Stimulated activated naive CD8-positive, alpha-beta T cell treated with anti-CD3 and anti-CD28 coated beads, Interleukin-15, amount 100 ng/mL, for 72 hours (primary cell): Measurements from ENCODE around the gene COQ8B.
A peak's percentile ranks its signal among the peaks of the same experiment; 100 is the strongest.

Experiments used
- ATAC-seq: fragments of 150-1000 bp; cut with Tn5 transposase; 2 replicates; pipeline ENCODE4 v1.10.0; 2021; ENCODE audit warnings: mild to moderate bottlenecking, moderate library complexity
- DNase-seq, 2 donors: peaks; one replicate each; pipeline ENCODE4 v3.0.0; 2021 to 2022
- H3K27ac Mint-ChIP-seq, 2 donors: one replicate each; pipeline ENCODE4 v1.8.0; 2022; ENCODE audit warnings: mild to moderate bottlenecking in 2 of 2, mixed read lengths in 2 of 2, moderate library complexity in 2 of 2
- H3K27me3 Mint-ChIP-seq: one replicate; pipeline ENCODE4 v1.8.0; 2022; ENCODE audit warnings: mixed read lengths
- H3K4me1 Mint-ChIP-seq: one replicate; pipeline ENCODE4 v1.8.0; 2022; ENCODE audit warnings: mild to moderate bottlenecking, mixed read lengths
- H3K4me3 Mint-ChIP-seq, 2 donors: one replicate each; pipeline ENCODE4 v1.8.0; 2022; ENCODE audit warnings: mild to moderate bottlenecking in 2 of 2, mixed read lengths in 2 of 2, moderate library complexity in 1 of 2
- H3K9me3 Mint-ChIP-seq, 2 donors: one replicate each; pipeline ENCODE4 v1.8.0; 2022; ENCODE audit warnings: mixed read lengths in 2 of 2

COQ8B gene

DNA sequence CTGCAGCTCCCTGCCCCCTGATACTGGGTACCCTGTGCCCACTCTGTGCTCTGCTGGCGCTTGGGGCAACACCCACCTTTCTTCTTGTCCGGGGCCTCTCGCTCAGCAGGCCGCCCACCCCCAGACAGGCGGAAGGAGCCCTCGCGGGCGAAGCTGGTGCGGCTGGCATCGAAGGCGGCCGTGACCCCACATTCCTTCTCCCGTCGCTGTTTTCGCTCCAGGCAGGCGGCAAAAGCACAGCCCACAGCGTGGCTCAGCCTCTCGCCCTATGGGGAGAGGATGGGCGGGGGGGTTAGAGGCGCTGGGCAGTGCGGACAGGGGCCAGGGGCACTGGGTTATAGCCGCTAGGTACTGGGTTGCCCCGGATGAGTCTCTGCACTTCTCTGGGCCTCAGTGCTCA, 39.5 kb downstream of the COQ8B start:
- no peak for DNase-seq
- H3K27ac Mint-ChIP-seq: no peak overlapping the region
- no peaks in the 10 kb centered on the region for H3K27me3 Mint-ChIP-seq
- H3K4me3 Mint-ChIP-seq: no peak overlapping the region
- H3K4me1 Mint-ChIP-seq: no peaks in the 10 kb centered on the region
- ATAC-seq: no peak
- no peaks in the 10 kb centered on the region for H3K9me3 Mint-ChIP-seq

DNA sequence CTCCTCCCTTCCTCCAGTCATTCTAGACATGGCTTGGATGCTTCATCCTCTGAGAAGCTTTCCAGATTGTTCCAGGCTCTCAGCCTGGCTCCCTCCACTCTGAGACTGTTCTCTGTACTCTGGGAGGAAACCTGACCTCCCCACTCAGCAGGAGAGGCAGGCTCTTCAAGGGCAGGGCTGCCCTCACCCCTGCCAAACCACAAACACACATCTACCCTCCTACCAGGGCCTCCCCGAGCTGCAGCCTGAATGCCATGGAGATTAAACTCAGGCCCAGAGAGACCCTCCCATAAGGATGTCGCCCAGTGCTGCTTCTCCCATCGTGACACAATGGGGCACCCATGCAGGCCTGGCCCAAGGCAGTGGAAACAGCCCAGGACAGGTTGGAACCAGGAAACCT, 42.4 kb downstream of the COQ8B start:
- Mint-ChIP-seq H3K27ac (no peak overlapping the region), H3K4me1 (no peaks in the 10 kb centered on the region), H3K27me3 (no peaks in the 10 kb centered on the region), H3K9me3 (no peaks in the 10 kb centered on the region), H3K4me3 (no peak overlapping the region)
- DNase-seq (no peak), ATAC-seq (no peak)

DNA sequence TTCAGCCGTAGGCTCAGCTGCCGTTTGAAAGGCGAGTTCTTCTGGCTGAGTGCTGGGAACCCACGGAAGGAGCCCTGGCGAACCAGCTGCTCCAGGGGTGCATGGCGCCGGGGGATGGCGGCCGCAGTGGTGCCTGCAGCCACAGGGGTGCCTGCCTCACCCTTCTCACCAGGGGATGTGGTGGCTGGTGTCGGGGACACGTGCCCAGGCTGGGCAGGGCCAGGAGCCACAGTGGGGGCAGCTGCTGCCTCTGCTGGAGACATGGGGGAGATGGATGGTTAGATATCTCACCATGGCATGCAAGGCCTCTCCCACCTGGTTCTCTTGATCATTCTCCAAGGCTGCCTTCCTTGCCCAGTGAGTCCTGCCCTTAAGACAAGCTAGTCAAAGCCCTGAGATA, 43.3 kb downstream of the COQ8B start:
- H3K4me1 Mint-ChIP-seq: no peaks in the 10 kb centered on the region
- no peak for DNase-seq
- no peaks in the 10 kb centered on the region for H3K9me3 Mint-ChIP-seq
- no peak overlapping the region for H3K27ac Mint-ChIP-seq
- no peaks in the 10 kb centered on the region for H3K27me3 Mint-ChIP-seq
- H3K4me3 Mint-ChIP-seq: no peak overlapping the region
- no peak for ATAC-seq

DNA sequence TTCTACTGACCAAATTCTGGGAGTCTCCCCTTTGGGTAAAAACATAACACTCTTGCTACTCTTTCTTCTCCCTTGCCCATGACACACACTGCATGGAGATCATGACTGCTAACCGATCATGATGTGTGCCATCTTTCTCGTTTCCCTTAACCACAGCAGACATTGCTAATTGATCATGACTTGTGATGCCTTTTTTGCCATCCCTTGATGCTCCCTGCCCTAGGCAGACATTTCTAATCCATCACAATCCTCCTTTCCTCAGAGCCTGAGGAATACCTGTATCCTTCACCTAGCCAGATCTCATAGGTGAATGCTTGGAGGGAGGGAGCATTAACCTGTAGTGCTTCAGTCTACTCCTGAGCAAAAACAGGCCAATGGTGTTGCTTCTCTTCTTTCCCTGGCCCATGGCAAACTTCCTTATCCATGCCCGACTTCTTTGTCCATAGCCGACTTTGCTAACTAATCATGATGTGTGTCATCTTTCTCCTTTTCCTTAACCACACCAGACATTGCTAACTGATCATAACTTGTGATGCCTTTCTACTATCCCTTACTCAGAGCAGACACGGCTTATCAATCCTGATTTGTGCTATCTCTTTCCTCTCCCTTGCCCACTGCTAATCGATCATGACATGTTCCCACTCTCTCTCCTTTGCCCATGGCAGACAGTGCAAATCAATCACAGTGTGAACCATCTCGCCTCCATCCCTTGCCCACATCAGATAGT, 44.0 kb downstream of the COQ8B start:
- no peak for DNase-seq
- Mint-ChIP-seq H3K4me3 (no peak overlapping the region), H3K27ac (no peak overlapping the region), H3K4me1 (no peaks in the 10 kb centered on the region), H3K27me3 (no peaks in the 10 kb centered on the region), H3K9me3 (no peaks in the 10 kb centered on the region)
- ATAC-seq: no peak

DNA sequence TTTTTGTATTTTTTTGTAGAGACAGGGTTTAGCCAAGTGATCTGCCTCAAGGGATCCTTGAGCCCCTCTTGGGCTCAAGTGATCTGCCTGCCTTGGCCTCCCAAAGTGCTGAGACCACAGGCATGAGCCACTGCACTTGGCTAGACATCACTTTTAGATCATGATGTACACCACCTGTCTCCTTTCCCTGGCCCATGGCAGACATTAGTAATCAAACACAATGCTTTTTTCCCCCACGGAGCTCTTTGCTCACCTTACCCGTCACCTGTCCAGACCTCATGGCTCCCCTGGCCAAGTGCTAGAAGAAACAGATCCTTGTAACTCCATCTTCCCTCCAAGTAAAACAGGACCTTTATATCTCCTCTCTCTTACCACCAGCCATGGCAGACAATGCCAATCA, 44.6 kb downstream of the COQ8B start:
- no peaks in the 10 kb centered on the region for H3K27me3 Mint-ChIP-seq
- DNase-seq (no peak), ATAC-seq (no peak)
- peaks cover under 1% of the 10 kb centered on the region for H3K4me1 Mint-ChIP-seq
- H3K4me3 Mint-ChIP-seq: no peak overlapping the region
- no peak overlapping the region for H3K27ac Mint-ChIP-seq
- no peaks in the 10 kb centered on the region for H3K9me3 Mint-ChIP-seq

DNA sequence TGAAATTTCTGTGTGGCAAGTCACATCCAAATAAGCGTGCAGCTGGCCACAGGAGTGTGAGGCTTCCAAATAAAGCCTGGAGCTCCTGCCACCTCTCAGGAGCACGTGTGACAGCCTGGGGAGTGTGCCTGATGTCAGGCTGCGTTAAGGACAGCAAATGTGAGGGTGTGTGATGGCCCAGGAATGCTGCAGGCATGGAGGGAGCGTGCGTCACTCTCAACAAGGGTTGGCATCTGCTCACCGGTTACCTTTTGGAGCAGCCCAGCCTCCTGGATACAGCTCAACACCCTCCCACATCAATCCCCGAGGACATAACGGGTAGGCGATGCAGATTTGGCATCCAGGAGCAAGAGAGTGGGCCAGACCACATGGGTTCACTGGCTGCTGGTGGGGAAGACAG, 45.3 kb downstream of the COQ8B start:
- ATAC-seq (no peak), DNase-seq (no peak)
- Mint-ChIP-seq H3K27me3 (no peaks in the 10 kb centered on the region), H3K9me3 (no peaks in the 10 kb centered on the region), H3K4me3 (no peak overlapping the region), H3K27ac (no peak overlapping the region), H3K4me1 (peaks cover 7% of the 10 kb centered on the region)

DNA sequence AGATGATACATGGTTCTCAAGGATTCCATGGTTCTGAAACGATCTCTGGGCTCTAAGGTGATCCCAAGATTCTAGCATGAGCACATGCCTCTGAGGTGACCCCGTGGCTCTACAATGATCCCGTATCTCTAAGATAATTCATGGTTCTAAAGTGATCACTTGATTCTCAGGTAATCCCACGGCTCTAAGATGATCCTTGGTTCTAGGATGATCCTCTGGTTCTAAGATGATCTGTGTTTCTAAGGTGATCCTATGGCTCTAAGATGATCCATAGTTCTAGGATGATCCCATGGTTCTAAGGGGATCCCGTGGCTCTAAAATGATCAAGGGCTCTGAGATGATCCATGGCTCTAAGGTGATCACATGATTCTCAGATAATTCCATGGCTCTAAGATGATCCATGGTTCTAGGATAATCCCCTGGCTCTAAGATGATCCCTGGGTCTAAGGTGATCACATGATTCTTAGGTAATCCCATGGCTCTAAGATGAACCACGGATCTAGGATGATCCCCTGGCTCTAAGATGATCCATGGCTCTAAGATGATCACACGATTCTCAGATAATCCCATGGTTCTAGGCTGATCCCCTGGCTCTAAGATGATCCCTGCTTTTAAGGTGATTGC, 47.6 kb downstream of the COQ8B start:
- Mint-ChIP-seq H3K27me3 (no peaks in the 10 kb centered on the region), H3K9me3 (no peaks in the 10 kb centered on the region), H3K4me3 (no peak overlapping the region), H3K4me1 (peaks cover 12% of the 10 kb centered on the region), H3K27ac (no peak overlapping the region)
- no peak for DNase-seq
- ATAC-seq: no peak

DNA sequence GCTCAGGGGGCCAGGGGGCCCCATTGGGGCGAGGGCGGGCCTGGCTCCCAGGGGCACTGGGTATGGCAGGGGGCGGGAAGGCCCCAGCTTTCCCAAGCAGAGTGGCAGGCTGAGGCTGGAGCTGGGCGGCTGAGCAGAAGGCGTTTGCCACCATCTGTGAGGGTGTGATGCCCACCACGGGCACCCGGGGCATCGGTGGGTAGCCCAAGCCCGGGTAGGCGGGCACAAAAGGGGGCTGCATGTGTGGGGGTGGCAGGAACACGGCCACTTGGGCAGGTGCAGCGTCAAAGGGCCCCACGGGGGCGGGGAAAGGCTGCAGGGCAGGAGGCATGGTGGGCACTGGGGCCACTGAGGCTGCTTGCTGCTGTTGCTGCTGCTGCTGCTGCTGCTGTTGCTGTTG, 49.1 kb downstream of the COQ8B start:
- DNase-seq (no peak), ATAC-seq (no peak)
- peaks cover 27% of the 10 kb centered on the region for H3K4me1 Mint-ChIP-seq
- H3K27ac Mint-ChIP-seq: no peak overlapping the region
- H3K27me3 Mint-ChIP-seq: no peaks in the 10 kb centered on the region
- no peak overlapping the region for H3K4me3 Mint-ChIP-seq
- H3K9me3 Mint-ChIP-seq: no peaks in the 10 kb centered on the region

DNA sequence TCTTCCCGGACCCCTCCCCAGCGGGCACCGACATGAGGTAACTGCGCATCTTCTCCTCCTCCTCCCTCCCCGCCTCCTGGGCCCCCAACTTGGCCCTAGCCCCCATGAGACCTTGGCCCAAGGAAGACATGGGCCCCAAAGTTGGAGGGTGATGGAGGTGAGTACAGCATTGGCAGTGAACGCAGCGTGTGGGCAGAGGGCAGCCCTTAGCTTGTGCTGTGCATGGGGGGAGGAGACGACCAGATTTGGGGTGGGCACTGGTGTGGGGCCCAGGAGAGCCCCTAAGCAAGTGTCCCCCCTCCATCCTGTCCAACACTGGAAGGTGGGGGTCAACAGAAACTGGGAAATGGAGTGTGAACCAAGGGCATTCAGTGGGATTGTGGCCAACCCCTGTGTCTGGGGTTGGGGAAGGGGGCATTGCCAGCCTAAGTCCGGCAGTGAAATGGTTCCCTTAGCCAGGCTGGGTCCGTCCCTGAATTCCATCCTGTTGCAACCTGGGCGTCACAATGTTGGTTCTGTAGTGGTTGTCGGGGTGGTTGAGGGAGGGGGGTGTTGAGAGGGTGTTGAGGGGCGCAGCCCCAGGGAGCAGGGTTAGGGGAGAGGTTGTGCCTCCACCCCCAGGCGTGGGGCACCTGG, 49.8 kb downstream of the COQ8B start:
- Mint-ChIP-seq H3K27me3 (no peaks in the 10 kb centered on the region), H3K4me1 (peaks cover 31% of the 10 kb centered on the region), H3K9me3 (no peaks in the 10 kb centered on the region), H3K27ac (no peak overlapping the region), H3K4me3 (no peak overlapping the region)
- no peak for DNase-seq
- no peak for ATAC-seq

DNA sequence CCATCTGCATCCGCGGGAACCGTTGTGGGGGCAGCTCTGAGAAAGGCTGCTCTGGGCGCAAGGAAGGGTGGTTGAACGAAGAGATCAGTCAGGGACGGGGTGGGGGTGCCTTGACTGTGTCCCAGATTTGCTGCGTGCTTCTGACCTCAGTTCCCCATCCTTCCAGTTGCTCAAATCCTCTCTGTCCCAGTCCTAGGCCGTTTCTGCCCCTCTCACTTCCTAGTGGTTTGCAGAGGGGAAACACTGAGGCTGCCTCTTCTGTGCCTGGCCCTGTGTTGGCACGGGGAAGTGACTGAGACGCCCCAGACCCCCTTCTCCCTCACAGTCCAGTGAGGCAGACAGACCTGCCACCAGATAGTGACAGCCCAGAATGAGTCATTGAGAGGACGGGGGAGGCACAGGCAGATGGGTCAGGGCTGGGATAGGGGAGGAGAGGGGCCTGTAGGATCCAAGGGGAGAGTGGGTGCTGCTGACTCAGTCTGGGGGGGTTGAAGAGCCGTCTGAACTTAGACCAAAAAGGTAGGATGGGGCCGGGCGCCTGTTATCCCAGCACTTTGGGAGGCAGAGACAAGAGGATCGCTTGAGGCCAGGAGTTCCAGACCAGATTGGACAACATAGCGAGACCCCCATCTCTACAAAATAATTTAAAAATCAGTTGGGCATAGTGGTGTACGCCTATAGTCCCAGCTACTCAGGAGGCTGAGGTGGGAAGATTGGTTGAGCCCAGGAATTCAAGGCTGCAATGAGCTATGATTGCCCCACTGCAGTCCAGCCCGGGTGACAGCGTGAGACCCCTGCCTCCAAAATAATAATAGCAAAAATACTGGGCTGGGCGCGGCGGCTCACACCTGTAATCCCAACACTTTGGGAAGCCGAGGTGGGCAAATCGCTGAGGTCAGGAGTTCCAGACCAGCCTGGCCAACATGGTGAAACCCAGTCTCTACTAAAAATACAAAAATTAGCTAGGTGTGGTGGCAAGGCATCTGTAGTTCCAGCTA, 52.7 kb downstream of the COQ8B start:
- Mint-ChIP-seq H3K4me1 (peaks cover 31% of the 10 kb centered on the region), H3K27me3 (no peaks in the 10 kb centered on the region), H3K4me3 (peak overlapping the region; percentile 77 to 84), H3K27ac (peak overlapping the region; percentile 70 to 80), H3K9me3 (no peaks in the 10 kb centered on the region)
- ATAC-seq: no peak
- peak in 1 of 2 donors; percentile 9 for DNase-seq

DNA sequence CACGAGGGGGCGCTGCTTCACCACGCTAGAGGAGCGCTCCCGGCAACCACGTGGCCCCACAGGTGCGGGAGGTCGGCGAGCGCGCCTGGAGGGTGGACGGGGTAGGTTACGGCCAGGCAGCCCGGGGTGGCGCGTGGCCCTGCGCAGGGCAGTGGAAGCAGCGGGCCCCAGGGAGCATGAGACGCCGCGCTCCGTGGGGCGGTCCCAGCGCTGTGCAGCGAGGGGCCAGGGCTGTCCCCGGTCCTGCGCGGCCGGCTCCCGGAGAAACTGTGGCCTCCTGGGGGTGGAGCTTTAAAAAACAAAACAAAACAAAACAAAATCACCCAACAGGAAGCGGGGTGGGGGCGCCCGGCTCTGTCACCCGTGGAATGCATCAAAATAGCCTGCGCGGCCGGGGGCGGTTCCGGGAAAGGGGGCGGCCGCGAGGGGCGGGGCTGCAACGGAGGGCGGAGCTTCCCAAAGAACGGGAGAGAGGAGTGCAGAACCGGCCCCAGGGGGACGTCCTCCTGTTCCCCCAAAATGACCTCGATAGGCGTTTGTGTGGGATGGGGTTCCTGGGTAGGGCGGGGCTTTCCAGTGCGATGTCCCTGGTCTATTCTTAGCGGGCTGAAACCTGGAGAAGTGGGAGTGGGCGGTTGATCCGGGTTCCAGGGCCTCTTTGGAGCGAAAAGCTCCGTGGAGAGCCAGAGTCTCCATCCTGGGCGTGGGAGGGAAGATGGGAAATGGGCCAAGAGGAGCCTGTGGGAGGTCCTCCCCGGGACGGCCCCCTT, 53.6 kb downstream of the COQ8B start:
- Mint-ChIP-seq H3K27me3 (no peaks in the 10 kb centered on the region), H3K9me3 (no peaks in the 10 kb centered on the region), H3K27ac (peak overlapping the region; percentile 80 to 90), H3K4me1 (peaks cover 31% of the 10 kb centered on the region), H3K4me3 (peak overlapping the region; percentile 77 to 84)
- ATAC-seq (peak; percentile 94), DNase-seq (peak; percentile 91 to 94)

DNA sequence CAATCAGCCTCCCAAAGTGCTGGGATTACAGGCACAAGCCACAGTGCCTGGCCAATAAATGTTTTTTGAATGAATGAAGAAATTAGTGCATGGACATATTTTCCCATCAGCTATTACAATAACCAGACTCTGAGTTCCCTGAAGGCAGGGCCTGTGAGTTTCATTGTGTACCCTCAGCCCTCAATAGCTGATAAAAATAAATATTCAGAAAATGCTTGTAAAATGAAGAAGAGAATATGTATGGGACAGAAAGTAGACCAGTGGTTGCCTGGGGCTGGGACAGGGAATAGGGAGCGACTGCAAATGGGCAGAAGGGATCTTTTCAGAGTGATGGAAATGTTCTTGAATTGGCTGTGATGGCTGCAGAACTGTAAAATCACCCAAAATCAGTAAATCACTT, 55.1 kb downstream of the COQ8B start:
- Mint-ChIP-seq H3K9me3 (no peaks in the 10 kb centered on the region), H3K27ac (no peak overlapping the region), H3K4me1 (peaks cover 26% of the 10 kb centered on the region), H3K27me3 (no peaks in the 10 kb centered on the region), H3K4me3 (no peak overlapping the region)
- DNase-seq (no peak), ATAC-seq (no peak)

DNA sequence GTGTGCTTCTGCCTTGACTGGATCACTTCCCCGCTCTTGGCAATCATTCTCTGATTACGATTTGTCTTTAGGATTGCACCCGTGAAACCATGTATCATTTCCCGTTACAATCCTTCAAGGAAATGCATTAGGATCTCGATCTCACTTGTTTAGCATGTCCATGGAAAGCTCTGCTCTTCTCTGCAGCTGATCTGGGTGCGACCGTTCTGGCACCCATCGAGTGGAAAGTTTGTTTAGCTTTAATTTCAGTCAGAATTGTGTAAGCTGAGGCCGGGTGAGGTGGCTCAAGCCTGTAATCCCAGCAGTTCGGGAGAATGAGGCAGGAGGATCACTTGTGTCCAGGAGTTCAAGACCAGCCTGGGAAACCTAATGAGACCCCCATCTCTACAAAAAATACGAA, 57.1 kb downstream of the COQ8B start:
- no peak overlapping the region for H3K4me3 Mint-ChIP-seq
- H3K27me3 Mint-ChIP-seq: no peaks in the 10 kb centered on the region
- H3K4me1 Mint-ChIP-seq: peaks cover 24% of the 10 kb centered on the region
- H3K9me3 Mint-ChIP-seq: no peaks in the 10 kb centered on the region
- DNase-seq (no peak), ATAC-seq (no peak)
- no peak overlapping the region for H3K27ac Mint-ChIP-seq

DNA sequence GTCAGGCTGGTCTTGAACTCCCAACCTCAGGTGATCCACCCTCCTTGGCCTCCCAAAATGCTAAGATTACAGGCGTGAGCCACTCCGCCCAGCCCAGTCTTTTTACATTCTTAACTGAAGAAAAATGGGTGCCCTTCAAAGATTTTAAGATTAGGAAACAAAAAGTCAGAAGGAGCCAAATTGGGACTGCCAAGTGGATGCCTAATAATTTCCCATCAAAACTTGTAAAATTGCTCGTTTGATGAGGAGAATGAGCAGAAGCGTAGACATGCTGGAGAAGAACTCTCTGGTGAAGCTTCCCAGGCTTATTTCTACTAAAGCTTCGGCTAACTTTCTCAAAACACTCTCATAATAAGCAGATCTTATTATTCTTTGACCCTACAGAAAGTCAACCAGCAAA, 57.6 kb downstream of the COQ8B start:
- no peak overlapping the region for H3K27ac Mint-ChIP-seq
- H3K4me3 Mint-ChIP-seq: no peak overlapping the region
- H3K9me3 Mint-ChIP-seq: no peaks in the 10 kb centered on the region
- peaks cover 23% of the 10 kb centered on the region for H3K4me1 Mint-ChIP-seq
- no peaks in the 10 kb centered on the region for H3K27me3 Mint-ChIP-seq
- no peak for DNase-seq
- ATAC-seq: no peak

DNA sequence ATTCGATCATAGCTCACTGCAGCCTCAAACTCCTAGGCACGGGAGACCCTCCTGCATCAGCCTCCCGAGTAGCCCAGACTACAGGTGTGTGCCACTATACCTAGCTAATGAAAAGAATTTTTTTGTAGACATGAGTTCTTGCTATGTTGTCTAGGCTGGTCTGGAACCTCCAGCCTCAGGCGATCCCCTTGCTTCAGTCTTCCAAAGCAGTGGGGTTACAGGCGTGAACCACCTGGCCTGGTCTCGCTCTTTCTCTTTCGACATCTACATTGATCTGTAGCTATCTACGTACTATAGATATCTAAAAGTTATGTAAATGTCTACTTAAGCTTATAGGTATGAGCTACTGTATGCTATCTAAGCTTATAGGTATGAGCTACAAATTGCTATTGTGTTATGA, 58.7 kb downstream of the COQ8B start:
- H3K4me1 Mint-ChIP-seq: peaks cover 13% of the 10 kb centered on the region
- DNase-seq (no peak), ATAC-seq (no peak)
- H3K9me3 Mint-ChIP-seq: no peaks in the 10 kb centered on the region
- no peak overlapping the region for H3K27ac Mint-ChIP-seq
- H3K27me3 Mint-ChIP-seq: no peaks in the 10 kb centered on the region
- H3K4me3 Mint-ChIP-seq: no peak overlapping the region
